H1 (cell line): ENCODE measurements around the gene SOX15. TPM values are rescaled to one million over a fixed set of nuclear protein-coding genes. Genes with fewer than 3 reads are reported as not detected.

Source experiments
- BRCA1 ChIP-seq: IDR thresholded peaks from 2 replicates; pipeline ENCODE4 v1.6.1; 2012; ENCODE audit warnings: low read depth, low read length, improper control_type of control experiment
- CEBPB ChIP-seq: IDR thresholded peaks from 2 replicates; pipeline ENCODE4 v1.6.1; 2012; ENCODE audit warnings: low read depth, low read length
- CHD2 ChIP-seq: IDR thresholded peaks from 2 replicates; pipeline ENCODE4 v1.6.1; 2012; ENCODE audit warnings: low read length, improper control_type of control experiment
- CREB1 ChIP-seq: IDR thresholded peaks from 2 replicates; pipeline ENCODE4 v1.6.1; 2012; ENCODE audit warnings: inconsistent platforms
- CTBP2 ChIP-seq: IDR thresholded peaks from 2 replicates; pipeline ENCODE4 v1.7.0; 2011; ENCODE audit warnings: borderline replicate concordance, mild to moderate bottlenecking, moderate library complexity, mixed read lengths, low read length; ENCODE audit not compliant: insufficient read depth, insufficient read length
- EP300 ChIP-seq, 2 experiments: IDR thresholded peaks; 1 replicate in 1 of 2; 2 replicates in 1 of 2; pipeline ENCODE4 v1.6.1; 2011 to 2012; ENCODE audit warnings: low read depth in 2 of 2, low read length in 2 of 2, mild to moderate bottlenecking in 2 of 2, borderline replicate concordance in 1 of 2, inconsistent platforms in 1 of 2, moderate library complexity in 1 of 2
- JUN ChIP-seq: IDR thresholded peaks from 2 replicates; pipeline ENCODE4 v1.6.1; 2011; ENCODE audit warnings: low read depth, mild to moderate bottlenecking, improper control_type of control experiment, low read length
- KDM4A ChIP-seq: IDR thresholded peaks from one replicate; pipeline ENCODE4 v1.7.1; 2012; ENCODE audit warnings: low read depth, mild to moderate bottlenecking, moderate library complexity, low read length, inconsistent platforms; ENCODE audit not compliant: severe bottlenecking
- KDM5A ChIP-seq: fragments of 200-600 bp; IDR thresholded peaks from 2 replicates; pipeline ENCODE4 v1.7.1; 2012; ENCODE audit warnings: mild to moderate bottlenecking, low read length, inconsistent platforms, mixed read lengths
- NANOG ChIP-seq: IDR thresholded peaks from 2 replicates; pipeline ENCODE4 v1.6.1; 2011; ENCODE audit warnings: low read length, low read depth, mild to moderate bottlenecking, inconsistent platforms; ENCODE audit not compliant: insufficient read depth, poor library complexity, severe bottlenecking
- POLR2A ChIP-seq, 2 experiments: IDR thresholded peaks; 1 replicate in 1 of 2; 2 replicates in 1 of 2; pipeline ENCODE4 v1.6.1; 2011; ENCODE audit warnings: low read depth in 2 of 2, low read length in 2 of 2, mild to moderate bottlenecking in 2 of 2; ENCODE audit errors: control extremely low read depth in 1 of 2
- RBBP5 ChIP-seq: IDR thresholded peaks from 2 replicates; pipeline ENCODE4 v1.7.1; 2012; ENCODE audit warnings: low read depth, mild to moderate bottlenecking, inconsistent platforms, low read length, moderate library complexity, borderline replicate concordance
- SUZ12 ChIP-seq: fragments of 200-600 bp; sonication (generic); IDR thresholded peaks from 2 replicates; pipeline ENCODE4 v1.6.1; 2012; ENCODE audit warnings: mild to moderate bottlenecking, inconsistent platforms, low read length, moderate library complexity, mixed read lengths
- YY1 ChIP-seq: IDR thresholded peaks from 2 replicates; pipeline ENCODE4 v1.6.1; 2011; ENCODE audit warnings: low read depth, mild to moderate bottlenecking, low read length
- polyA plus RNA-seq, 7 experiments: library from polyadenylated mRNA; depleted of rRNA in 3 of 7; stranded (reverse) in 5 of 7; unstranded in 2 of 7; fragments of >200 nt in 5 of 7; fragments of 200-250 nt in 2 of 7; gene quantifications; 1 replicate in 5 of 7; 2 replicates in 1 of 7; 4 replicates in 1 of 7; pipeline versions ENCODE4 v1.2.1 to v1.2.3, GENCODE V29; 2011 to 2013; ENCODE audit warnings: missing spikeins in 2 of 7, mixed read lengths in 2 of 7
- total RNA-seq: library from RNA; stranded (reverse); fragmentation: NEBNext Ultra II Directional; extraction: Animal tissue kit (Norgen Biotek cat#: 25700); gene quantifications from 2 replicates; pipeline ENCODE4 v1.2.1, GENCODE V29; 2021

SOX15 gene
- total and polyA plus RNA-seq, 2 of the 8 experiments (the other 6 are each of a cell fraction or from before 2014, with no cell fraction given), result 14.3 to 26.8 TPM

DNA sequence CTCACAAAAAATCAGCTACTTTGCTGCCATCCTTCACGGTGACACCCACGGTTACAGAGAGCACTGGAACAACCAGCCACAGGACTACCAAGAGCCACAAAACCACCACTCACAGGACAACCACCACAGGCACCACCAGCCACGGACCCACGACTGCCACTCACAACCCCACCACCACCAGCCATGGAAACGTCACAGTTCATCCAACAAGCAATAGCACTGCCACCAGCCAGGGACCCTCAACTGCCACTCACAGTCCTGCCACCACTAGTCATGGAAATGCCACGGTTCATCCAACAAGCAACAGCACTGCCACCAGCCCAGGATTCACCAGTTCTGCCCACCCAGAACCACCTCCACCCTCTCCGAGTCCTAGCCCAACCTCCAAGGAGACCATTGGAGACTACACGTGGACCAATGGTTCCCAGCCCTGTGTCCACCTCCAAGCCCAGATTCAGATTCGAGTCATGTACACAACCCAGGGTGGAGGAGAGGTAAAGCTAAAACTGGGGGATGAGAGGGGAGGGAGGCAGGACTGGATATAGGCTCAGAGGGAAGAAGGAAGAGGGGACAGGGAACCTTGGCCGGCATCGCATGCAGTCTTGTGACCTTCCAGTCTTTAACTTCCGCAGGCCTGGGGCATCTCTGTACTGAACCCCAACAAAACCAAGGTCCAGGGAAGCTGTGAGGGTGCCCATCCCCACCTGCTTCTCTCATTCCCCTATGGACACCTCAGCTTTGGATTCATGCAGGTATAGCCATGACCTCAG is 9.9 kb downstream of the SOX15 start (continued):
- no peak for TF ChIP-seq NANOG
- TF ChIP-seq KDM4A, result no peak
- no peak for TF ChIP-seq YY1
- no peak for TF ChIP-seq EP300 (IDR thresholded peaks at IDR 0.05; ENCODE audit: borderline replicate concordance in 1 of 2, low read depth in 2 of 2, low read length in 2 of 2)
- no peak for TF ChIP-seq CTBP2
- no peak for TF ChIP-seq BRCA1
- TF ChIP-seq SUZ12, result no peak
- no peak for TF ChIP-seq JUN
- no peak for TF ChIP-seq RBBP5
- TF ChIP-seq POLR2A (IDR thresholded peaks at IDR 0.05; ENCODE audit: control extremely low read depth in 1 of 2, low read depth in 2 of 2, low read length in 2 of 2), result peak in 1 of 2 experiments; percentile 70; a peak in 1 of 3 replicates
- TF ChIP-seq KDM5A, result no peak
- no peak for TF ChIP-seq CREB1
- TF ChIP-seq CHD2, result no peak
- TF ChIP-seq CEBPB, result no peak
- TF ChIP-seq, all 59 proteins: peak for 5
